Lower leg skin (tissue), 3 donors: Measurements from ENCODE around the gene NAGS.

ENCODE experiments used
- POLR2A ChIP-seq, 2 donors: fragments of 450-650 bp; IDR thresholded peaks; one replicate each; pipeline ENCODE4 v1.6.1; 2016 to 2017; ENCODE audit warnings: antibody characterized with exemption in 2 of 2, mild to moderate bottlenecking in 1 of 2, moderate library complexity in 1 of 2
- TF ChIP-seq, protein P1 (sequence below), 3 donors: fragments of 450-650 bp; IDR thresholded peaks; one replicate each; pipeline ENCODE4 v1.5.1; 2016; ENCODE audit warnings: antibody characterized with exemption in 3 of 3, mild to moderate bottlenecking in 3 of 3, moderate library complexity in 2 of 3

DNA sequence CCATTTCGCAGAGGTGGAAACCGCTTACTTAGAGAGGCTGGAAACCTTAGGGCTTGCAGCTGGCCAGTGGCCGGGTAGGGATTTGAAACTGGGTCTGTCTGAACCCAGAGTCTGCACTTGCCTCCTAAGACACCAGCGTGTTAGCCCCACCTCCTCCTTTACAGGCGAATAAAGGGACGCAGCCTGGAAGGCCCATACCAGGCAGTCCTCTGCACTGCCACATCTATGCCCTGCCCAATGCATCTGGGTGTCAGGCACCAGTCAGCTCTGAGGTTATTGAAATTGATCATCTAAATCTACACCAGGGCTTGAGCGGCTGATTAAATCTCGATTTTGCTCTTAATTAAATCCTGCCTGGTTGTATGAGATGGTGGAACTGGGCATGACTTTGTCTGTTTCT is 19.9 kb upstream of the NAGS start:
- TF ChIP-seq POLR2A (IDR thresholded peaks at IDR 0.05), result no peak
- TF ChIP-seq, protein P1, sequence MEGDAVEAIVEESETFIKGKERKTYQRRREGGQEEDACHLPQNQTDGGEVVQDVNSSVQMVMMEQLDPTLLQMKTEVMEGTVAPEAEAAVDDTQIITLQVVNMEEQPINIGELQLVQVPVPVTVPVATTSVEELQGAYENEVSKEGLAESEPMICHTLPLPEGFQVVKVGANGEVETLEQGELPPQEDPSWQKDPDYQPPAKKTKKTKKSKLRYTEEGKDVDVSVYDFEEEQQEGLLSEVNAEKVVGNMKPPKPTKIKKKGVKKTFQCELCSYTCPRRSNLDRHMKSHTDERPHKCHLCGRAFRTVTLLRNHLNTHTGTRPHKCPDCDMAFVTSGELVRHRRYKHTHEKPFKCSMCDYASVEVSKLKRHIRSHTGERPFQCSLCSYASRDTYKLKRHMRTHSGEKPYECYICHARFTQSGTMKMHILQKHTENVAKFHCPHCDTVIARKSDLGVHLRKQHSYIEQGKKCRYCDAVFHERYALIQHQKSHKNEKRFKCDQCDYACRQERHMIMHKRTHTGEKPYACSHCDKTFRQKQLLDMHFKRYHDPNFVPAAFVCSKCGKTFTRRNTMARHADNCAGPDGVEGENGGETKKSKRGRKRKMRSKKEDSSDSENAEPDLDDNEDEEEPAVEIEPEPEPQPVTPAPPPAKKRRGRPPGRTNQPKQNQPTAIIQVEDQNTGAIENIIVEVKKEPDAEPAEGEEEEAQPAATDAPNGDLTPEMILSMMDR (IDR thresholded peaks at IDR 0.05), result no peak
